ENCODE data around the gene FBL.
"Not testable (repeated sequence)": the region's sequence is repeated elsewhere in the genome, so short reads cannot be mapped to it uniquely, and the experiment has no call there.

FBL gene

GRCh38 chr19:39845933-39846677 lies at the start of gene FBL:
Gene FBL (minus strand): TSS chr19:39846379. CDS start chr19:39846300, 79 bp downstream.
- peak; percentile 98 for DNase-seq (ENCODE audit: low read depth)

- DNase-seq (ENCODE audit: low read depth), result not testable (repeated sequence)
These were observed 48.9 kb upstream of the FBL start for GRCh38 chr19:39895096-39895495.

DNA sequence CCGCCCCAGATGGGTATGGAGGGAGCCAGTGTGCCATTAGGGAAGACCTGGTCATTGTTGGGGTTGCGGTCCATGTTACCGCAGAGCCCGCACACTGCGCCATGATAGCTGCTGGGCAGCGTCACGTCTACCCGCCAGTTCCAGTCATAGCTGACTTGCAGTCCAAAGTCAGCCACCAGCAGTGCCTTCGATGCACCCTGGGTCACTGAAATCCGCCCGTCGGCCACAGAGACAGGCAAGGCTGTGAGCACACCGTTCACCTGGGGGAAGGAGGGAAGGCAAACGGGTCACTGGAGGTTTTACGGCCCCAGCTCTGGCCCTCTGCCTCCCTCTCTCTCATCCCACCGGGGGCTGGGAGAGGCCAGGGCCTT lies 48.0 kb upstream of the FBL start:
- DNase-seq (ENCODE audit: low read depth), result not testable (repeated sequence)

DNA sequence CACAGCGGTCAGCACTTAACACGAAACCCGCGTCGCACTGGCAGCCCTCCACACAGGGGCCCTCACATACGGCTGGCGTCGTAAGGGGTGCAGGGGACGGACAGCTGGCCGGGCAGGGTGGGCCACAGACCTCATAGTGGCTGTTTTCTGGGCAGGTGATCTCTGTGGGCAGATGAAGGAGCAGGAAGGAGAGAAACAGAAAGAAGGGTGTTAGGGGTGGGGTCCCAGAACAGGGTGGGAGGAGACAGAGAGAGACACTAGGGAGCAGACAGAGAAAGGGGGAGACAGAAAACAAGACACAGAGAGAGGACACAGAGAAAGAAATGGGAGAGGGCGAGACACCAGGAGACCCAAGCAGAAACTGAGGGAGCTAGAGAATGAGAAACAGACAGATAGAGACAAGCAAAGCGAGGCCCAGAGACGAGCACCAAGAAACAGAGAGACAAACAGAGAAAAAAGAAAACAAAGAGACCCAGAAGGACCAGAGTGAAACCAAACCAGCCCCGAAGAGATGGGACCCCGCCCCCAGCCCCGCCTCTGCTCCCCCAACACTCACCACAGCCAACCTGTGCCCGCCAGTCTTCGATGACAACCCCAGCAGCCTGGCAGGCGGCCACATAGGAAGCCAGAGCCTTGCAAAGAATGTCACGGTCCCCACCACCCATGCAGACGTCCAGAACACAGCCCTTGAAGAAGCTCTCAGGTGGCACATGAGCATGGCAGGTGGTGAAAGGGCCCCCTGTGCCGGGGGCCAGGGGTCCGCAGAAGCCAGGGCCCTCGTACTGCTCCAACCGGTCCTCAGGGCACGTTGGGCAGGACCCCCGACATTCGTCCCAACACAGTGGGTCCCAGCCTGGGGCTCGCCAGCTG lies 47.4 kb upstream of the FBL start:
- not testable (repeated sequence) for DNase-seq (ENCODE audit: low read depth)

- DNase-seq (ENCODE audit: low read depth), result not testable (repeated sequence)
These were observed 46.3 kb upstream of the FBL start for GRCh38 chr19:39892506-39892902.

- not testable (repeated sequence) for DNase-seq (ENCODE audit: low read depth)
These were observed 45.7 kb upstream of the FBL start for GRCh38 chr19:39891660-39892505.

DNA sequence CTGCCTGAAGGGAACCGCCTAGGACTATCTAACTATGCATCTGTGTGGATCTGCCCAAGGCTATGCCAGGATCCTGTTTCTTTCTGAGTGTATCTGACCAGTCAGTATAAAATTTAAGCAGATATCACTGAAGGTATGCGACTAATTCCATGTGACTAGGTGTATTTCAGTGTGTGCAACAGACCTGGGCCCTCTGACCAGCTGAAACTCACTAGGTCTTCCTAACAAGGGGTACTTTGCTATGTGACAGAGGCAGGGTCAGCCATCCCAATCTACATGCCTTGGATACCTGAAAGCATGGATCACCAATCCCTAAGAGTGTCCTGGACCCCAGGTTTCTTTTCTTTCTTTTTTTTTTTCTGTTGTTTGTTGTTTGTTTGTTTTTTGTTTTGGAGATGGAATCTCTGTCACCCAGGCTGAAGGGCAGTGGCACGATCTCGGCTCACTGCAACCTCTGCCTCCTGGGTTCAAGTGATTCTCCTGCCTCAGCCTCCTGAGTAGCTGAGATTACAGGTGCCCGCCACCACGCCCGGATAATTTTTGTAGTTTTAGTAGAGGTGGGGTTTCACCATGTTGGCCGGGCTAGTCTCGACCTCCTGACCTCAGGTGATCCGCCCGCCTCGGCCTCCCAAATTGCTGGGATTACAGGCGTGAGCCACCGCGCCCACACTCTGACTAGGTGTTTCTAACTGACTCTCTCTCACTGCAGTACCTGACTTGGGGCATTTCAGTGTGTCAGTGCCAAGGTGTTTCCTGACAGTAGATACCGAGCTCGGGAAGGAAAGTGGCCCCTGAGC lies 44.8 kb upstream of the FBL start:
- DNase-seq (ENCODE audit: low read depth), result no peak

DNA sequence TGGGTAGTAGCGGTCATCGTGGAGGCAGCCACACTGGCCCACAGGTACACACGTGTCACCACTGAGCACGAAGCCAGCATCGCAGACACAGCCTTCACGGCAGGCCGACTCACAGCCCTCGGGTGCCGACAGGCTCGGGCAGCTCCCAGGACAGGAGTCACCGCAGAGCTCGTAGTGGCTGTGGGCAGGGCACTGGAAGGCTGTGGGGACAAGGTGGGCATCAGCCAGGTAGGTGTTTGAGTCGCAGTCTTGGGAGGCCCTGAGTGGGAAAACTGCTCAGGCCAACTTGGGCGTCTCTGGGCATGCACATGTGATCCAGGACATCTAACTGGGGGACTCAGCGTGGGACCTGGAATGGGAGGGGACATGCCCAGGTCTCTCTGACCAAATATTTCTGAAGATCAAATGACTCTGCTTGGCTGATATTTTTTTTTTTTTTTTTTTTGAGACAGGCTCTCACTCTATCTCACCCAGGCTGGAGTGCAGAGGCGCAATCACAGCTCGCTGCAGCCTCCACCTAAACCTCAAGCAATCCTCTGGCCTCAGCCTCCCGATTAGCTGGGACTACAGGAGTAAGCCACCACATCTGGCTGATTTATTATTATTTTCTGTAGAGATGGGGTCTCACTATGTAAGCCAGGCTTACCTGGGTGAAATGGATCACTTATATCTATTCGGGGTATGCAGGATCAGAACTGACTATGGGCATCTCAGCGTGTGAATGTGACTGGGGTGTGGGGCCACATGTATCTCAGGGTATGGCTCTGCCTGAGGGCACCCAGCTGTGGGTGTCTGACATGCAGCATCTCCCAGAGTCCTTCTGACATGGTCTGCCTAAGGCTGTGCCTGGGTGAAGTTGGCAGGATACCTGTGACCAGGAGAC lies 43.9 kb upstream of the FBL start:
- DNase-seq (ENCODE audit: low read depth), result not testable (repeated sequence)

GRCh38 chr19:39887456-39887951 lies 41.3 kb upstream of the FBL start:
- DNase-seq (ENCODE audit: low read depth), result not testable (repeated sequence)

GRCh38 chr19:39885821-39886554 lies 39.8 kb upstream of the FBL start:
- DNase-seq (ENCODE audit: low read depth), result not testable (repeated sequence)

- DNase-seq (ENCODE audit: low read depth), result not testable (repeated sequence)
These were observed 38.5 kb upstream of the FBL start for GRCh38 chr19:39884721-39885120.

DNA sequence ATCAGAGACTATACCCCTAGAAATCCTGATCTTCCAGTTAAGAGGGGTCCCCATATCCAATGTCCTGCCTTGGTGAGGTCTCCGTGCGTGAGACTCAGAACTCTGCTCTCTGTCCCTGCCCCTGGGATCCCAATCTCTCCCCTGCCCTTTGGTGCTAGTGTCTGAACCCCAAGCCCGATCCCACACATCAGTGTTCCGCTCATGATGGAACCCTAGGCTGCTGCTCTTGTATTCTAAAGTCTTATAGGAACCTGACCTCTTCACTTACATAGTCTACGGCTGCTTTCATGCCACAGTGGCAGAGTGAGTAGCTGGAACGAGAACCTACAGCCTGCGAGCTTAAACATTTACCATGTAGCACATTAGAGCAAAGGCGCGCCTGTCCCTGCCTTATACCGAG lies 36.5 kb upstream of the FBL start:
- DNase-seq (ENCODE audit: low read depth), result not testable (repeated sequence)

DNA sequence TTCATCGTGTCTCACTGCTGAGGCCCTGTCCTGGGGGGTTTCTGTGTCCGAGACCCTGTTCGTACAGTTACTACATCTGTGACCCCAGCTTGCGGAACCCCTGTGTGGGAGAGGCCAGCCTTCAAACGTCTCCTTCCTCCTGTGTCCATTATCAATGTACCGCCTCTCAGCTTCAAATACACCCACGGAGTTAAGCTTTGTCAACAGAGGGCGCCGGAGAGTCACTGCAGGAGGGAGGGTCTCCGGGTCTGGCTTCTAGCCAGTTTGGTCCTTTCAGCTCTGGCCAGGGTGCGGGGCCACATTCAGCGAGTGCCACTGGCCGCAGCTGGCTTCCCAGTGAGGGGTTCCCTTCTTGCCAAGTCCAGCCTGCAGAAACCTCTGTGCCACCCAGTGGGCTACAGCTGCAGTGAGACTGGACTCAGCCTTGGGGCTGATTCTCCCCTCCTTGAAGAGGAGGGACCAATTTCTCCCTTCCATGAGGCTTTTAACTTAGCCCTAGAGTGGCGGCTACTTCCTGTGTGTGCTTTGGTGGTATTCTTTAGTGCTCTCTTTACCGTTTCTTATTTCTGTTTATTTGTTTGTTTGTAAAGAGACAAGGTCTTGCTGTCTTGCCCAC lies 35.4 kb upstream of the FBL start:
- not testable (repeated sequence) for DNase-seq (ENCODE audit: low read depth)

DNA sequence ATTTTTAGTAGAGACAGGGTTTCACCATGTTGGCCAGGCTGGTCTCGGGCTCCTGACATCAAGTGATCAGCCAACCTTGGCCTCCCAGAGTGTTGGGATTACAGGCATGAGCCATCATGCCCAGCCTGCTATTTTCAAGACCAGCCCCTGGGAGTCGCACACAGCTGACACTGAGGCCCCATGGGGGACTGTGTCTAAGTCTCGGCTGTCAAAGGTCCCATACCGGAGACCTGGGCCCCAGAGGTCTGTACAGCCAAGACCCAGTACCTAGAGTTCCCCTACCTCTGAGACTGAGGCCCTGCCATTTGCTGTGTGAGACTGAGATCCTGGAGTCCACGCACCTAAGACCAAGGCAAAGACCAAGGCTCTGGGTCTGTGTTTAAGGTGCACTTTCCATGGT lies 34.1 kb upstream of the FBL start:
- DNase-seq (ENCODE audit: low read depth), result not testable (repeated sequence)

DNA sequence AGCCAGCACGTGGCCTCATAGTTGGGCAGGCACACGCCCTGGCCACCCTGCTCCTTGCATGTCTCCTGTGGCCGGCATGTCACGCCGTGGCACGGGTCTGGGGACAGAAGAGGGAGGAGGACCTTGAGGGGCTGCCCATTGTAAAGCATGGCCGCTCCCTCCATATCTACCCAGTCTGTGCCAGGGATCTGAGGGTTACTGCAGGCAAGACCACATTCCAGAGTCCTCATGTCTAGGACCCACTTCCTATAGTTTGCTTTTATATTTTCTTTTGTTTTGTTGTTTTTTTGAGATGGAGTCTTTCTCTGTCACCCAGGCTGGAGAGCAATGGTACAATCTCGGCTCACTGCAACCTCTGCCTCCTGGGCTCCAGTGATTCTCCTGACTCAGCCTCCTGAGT lies 33.6 kb upstream of the FBL start:
- DNase-seq (ENCODE audit: low read depth), result not testable (repeated sequence)

- not testable (repeated sequence) for DNase-seq (ENCODE audit: low read depth)
These were observed 32.7 kb upstream of the FBL start for GRCh38 chr19:39878866-39879265.

- no peak for DNase-seq (ENCODE audit: low read depth)
These were observed 32.2 kb upstream of the FBL start for GRCh38 chr19:39878398-39878797.

DNA sequence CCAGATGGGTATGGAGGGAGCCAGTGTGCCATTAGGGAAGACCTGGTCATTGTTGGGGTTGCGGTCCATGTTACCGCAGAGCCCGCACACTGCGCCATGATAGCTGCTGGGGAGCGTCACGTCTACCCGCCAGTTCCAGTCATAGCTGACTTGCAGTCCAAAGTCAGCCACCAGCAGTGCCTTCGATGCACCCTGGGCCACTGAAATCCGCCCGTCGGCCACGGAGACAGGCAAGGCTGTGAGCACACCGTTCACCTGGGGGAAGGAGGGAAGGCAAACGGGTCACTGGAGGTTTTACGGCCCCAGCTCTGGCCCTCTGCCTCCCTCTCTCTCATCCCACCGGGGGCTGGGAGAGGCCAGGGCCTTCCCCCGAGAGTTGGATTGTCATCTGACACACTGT lies 31.8 kb upstream of the FBL start:
- not testable (repeated sequence) for DNase-seq (ENCODE audit: low read depth)

DNA sequence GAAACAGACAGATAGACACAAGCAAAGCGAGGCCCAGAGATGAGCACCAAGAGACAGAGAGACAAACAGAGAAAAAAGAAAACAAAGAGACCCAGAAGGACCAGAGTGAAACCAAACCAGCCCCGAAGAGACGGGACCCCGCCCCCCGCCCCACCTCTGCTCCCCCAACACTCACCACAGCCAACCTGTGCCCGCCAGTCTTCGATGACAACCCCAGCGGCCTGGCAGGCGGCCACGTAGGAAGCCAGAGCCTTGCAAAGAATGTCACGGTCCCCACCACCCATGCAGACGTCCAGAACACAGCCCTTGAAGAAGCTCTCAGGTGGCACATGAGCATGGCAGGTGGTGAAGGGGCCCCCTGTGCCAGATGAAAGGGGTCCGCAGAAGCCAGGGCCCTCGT lies 31.3 kb upstream of the FBL start:
- DNase-seq (ENCODE audit: low read depth), result not testable (repeated sequence)
